PC-9 (cell line): ENCODE results near the gene B3GAT2.

Source experiments
- CTCF ChIP-seq: fragments of 200-600 bp; sonication (generic); conservative IDR thresholded peaks from 2 replicates; pipeline ENCODE4 v1.6.1; 2017; ENCODE audit warnings: mixed run types, antibody characterized with exemption, mild to moderate bottlenecking, moderate library complexity
- EZH2 ChIP-seq: fragments of 200-600 bp; sonication (generic); IDR thresholded peaks from 2 replicates; pipeline ENCODE4 v1.8.0; 2017; ENCODE audit warnings: antibody characterized with exemption, low read depth

DNA sequence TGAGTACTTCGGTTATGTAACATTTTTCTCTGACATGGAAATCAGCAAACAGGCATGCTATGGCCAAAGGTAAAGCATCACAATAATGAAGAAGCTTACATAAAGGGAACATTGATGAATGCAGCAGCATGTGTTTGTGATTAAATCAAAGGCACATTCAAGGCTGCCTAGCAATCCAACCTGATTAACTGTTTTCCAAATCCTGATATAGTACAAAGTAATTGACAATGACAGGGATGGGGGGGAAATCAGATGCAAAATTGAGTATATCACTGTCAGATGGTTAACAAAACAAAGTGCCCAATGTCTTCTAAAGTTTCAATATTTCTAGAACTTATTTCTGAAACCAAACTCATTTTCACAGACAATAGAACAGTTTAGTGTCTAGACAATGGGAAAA is 39.2 kb upstream of the B3GAT2 start:
- TF ChIP-seq CTCF (no peak), EZH2 (no peak)
